GM18867 (cell line): ENCODE measurements around the gene SLC25A3.

Experiments
- ATAC-seq: cut with Tn5 transposase; IDR thresholded peaks from one replicate; pipeline ENCODE4 v1.9.1; 2021; ENCODE audit warnings: mild to moderate bottlenecking, moderate library complexity; ENCODE audit not compliant: unreplicated experiment

SLC25A3 gene

GRCh38 chr12:98653866-98654493 is 60.5 kb downstream of the SLC25A3 start:
- ATAC-seq: peak; percentile 59
